ENCODE data around the gene GRM1. TPM values are rescaled to one million over a fixed set of nuclear protein-coding genes. Genes with fewer than 3 reads are reported as not detected.

The GRM1 gene
- total RNA-seq, 1 donor, result under 0.01 TPM

DNA sequence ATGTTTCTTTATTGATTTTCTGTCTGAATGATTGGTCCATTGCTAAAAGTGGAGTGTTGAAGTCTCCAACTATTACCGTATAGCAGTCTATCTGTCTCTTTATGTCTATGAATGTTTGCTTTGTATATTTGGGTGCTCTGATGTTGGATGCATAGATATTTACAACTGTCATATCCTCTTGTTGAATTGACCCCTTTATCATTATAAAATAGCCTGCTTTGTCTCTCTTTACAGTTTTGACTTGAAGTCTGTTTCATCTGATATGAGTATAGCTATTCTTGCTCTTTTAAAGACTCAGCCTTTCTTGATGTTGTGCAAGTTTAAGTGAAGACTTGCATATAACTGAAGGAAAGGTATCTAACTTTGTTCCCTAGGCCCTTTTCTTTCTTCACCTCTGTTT is 341.0 kb downstream of the GRM1 start:
- no peak overlapping the region for H3K4me3 ChIP-seq (ENCODE audit: low read depth, low read length)
- TF ChIP-seq, protein P1, sequence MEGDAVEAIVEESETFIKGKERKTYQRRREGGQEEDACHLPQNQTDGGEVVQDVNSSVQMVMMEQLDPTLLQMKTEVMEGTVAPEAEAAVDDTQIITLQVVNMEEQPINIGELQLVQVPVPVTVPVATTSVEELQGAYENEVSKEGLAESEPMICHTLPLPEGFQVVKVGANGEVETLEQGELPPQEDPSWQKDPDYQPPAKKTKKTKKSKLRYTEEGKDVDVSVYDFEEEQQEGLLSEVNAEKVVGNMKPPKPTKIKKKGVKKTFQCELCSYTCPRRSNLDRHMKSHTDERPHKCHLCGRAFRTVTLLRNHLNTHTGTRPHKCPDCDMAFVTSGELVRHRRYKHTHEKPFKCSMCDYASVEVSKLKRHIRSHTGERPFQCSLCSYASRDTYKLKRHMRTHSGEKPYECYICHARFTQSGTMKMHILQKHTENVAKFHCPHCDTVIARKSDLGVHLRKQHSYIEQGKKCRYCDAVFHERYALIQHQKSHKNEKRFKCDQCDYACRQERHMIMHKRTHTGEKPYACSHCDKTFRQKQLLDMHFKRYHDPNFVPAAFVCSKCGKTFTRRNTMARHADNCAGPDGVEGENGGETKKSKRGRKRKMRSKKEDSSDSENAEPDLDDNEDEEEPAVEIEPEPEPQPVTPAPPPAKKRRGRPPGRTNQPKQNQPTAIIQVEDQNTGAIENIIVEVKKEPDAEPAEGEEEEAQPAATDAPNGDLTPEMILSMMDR (IDR thresholded peaks at IDR 0.05; ENCODE audit: insufficient read depth, low read depth, low read length), result no peak
- no peak for DNase-seq (ENCODE audit: low read depth)

DNA sequence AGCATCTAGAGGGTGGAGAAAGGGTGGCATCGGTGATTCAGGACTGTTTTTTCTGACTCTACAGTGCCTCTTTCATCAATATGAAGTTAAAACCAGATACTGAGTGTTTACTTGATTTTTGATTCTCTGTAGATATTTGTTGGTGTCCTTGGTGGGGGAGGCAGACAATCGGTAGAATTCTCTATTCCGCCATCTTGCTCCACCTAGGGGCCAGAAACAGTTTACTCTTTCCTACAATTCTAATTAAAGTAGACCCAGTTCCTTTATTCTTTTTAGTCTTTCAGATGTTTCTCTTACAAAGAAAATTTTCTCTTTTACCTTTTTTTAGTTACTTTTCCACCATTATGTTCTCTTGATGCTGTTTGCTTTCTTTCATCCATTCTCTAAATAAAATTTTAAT is 352.6 kb downstream of the GRM1 start:
- TF ChIP-seq, protein P1 (IDR thresholded peaks at IDR 0.05; ENCODE audit: insufficient read depth, low read depth, low read length), result peak; percentile 7
- H3K4me3 ChIP-seq (ENCODE audit: low read depth, low read length), result no peak overlapping the region
- DNase-seq (ENCODE audit: low read depth), result no peak

DNA sequence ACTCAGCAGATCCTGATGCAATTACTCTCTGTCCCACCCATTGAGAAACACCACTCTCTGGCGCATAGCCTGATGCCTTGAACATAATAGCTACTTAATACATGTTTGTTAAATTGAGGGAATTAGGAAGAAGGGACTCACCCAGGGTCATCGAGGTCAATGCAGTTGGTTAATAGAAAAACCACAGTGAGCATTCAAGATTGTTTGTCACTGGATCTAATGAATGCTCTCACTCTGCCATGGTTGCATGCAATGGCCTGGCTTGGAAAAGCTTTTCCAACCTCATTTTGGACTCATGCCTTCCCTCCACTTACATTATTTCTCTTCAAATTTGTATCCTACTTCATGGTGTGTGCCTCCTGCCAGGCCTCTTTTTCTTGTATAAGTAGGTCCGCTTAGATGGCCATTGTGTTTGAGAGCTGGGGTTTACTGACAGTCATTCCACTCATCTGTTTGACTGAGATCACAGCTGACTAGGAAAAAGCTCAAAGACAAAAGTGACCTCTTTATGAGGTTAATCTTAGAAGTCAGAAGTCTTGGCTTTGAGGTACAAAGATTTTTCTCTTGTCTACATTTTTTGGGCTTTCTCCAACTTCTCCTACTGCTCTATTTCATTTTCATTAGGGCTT is 360.0 kb downstream of the GRM1 start:
- DNase-seq (ENCODE audit: low read depth), result no peak
- TF ChIP-seq, protein P1 (IDR thresholded peaks at IDR 0.05; ENCODE audit: insufficient read depth, low read depth, low read length), result no peak
- no peak overlapping the region for H3K4me3 ChIP-seq (ENCODE audit: low read depth, low read length)

DNA sequence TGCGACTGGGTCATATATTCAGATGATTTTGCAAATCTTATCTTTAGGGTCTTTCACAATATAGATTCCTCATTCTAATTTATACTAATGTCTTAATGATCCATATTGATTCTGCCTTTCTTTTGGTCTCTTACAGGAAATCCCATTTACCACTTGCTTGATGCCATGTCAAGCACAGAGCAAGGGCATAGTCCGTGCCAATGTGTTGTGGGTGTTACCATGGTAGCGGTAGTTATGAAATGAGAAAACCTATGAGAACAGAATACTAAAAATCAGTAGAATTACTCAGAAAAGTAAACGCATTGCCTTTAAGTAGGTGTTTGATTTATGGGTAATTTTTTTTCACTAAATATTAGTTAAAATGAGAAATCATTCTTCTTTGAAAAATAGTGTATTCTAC is 360.9 kb downstream of the GRM1 start:
- DNase-seq (ENCODE audit: low read depth), result no peak
- H3K4me3 ChIP-seq (ENCODE audit: low read depth, low read length), result no peak overlapping the region
- TF ChIP-seq, protein P1 (IDR thresholded peaks at IDR 0.05; ENCODE audit: insufficient read depth, low read depth, low read length), result no peak

DNA sequence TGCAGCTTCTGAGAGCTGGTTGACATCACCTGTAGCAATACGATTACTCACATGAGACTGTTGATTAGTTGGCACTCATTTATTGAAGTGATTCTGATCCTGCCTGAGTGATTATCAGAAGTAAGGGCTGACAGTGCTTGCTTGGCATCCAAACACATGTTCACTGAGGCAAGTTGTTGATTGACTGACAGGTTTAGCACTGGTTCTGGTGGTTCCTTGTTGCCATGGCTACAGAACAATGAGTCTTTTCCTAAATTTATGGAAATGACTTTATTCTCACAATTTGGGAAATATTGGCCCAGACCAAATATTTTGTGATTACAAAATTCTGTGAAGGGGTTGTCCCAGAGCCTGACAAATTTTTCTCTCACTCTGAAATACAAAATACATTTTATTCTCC is 368.8 kb downstream of the GRM1 start:
- DNase-seq (ENCODE audit: low read depth), result no peak
- no peak overlapping the region for H3K4me3 ChIP-seq (ENCODE audit: low read depth, low read length)
- TF ChIP-seq, protein P1 (IDR thresholded peaks at IDR 0.05; ENCODE audit: insufficient read depth, low read depth, low read length), result no peak

DNA sequence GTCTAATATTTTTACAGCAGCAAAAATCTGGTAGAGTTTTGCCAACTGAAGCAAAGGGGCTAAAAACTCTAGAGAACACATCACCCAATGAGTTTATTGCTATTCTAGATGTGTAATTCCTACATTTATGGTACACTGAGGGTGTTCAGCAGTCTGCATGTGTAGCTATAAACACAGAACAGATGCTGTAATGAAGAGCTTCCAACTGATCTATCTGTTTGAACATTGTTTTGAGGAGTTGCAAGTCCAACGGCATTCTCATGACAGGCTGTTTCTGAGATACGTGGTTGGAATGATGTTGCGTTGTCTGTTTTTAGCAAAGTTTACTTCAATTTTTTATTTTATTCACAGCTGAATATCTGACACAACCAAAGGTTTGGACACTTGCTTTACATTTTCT is 373.6 kb downstream of the GRM1 start:
- no peak overlapping the region for H3K4me3 ChIP-seq (ENCODE audit: low read depth, low read length)
- DNase-seq (ENCODE audit: low read depth), result no peak
- TF ChIP-seq, protein P1 (IDR thresholded peaks at IDR 0.05; ENCODE audit: insufficient read depth, low read depth, low read length), result no peak

DNA sequence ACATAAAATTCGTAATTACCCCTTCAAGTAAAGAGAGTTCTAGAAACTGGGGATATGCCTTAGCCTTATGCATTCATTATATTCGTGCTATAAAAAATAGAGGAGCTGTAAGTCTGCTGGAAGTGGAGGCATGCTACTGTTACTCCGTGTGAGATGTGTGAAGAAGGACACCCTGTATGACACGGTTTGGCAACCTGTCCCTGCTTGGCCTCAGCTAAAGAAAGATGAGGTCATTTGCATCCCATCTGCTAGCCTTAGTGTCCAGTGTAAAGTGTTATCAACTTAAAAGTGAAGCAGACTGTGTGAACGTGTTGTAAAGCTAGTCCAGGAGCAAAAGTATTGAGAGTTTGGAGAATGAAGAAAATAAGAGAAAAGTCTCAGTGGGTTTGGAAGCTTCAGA is 379.7 kb downstream of the GRM1 start:
- TF ChIP-seq, protein P1 (IDR thresholded peaks at IDR 0.05; ENCODE audit: insufficient read depth, low read depth, low read length), result no peak
- no peak for DNase-seq (ENCODE audit: low read depth)
- no peak overlapping the region for H3K4me3 ChIP-seq (ENCODE audit: low read depth, low read length)

Measured in fibroblast of villous mesenchyme (primary cell).